Karpas-422 (cell line): ENCODE measurements around the gene ZNF462. TPM values are rescaled to one million over a fixed set of nuclear protein-coding genes. Genes with fewer than 3 reads are reported as not detected.

Experiments
- DNase-seq: peaks from one replicate; pipeline ENCODE4 v3.0.0-alpha.2; 2015
- H2AFZ ChIP-seq: fragments of 200-600 bp; sonication (generic); 2 replicates; pipeline ENCODE4 v1.6.1; 2014; ENCODE audit warnings: antibody characterized with exemption, low read length, mixed read lengths
- H3K27ac ChIP-seq: fragments of 200-600 bp; sonication (generic); 2 replicates; pipeline ENCODE4 v1.5.1; 2014; ENCODE audit warnings: mild to moderate bottlenecking, low read length, moderate library complexity
- H3K27me3 ChIP-seq: fragments of 200-600 bp; sonication (generic); 2 replicates; pipeline ENCODE4 v1.6.1; 2014; ENCODE audit warnings: low read length, mixed read lengths
- H3K36me3 ChIP-seq: fragments of 200-600 bp; sonication (generic); 2 replicates; pipeline ENCODE4 v1.6.1; 2014; ENCODE audit warnings: low read length, mixed read lengths; ENCODE audit not compliant: insufficient read depth
- H3K4me1 ChIP-seq: fragments of 200-600 bp; sonication (generic); 2 replicates; pipeline ENCODE4 v1.6.1; 2014; ENCODE audit warnings: mild to moderate bottlenecking, low read length, mixed read lengths
- H3K4me2 ChIP-seq: fragments of 200-600 bp; sonication (generic); 2 replicates; pipeline ENCODE4 v1.6.1; 2014; ENCODE audit warnings: low read length, low read depth, mild to moderate bottlenecking; ENCODE audit not compliant: poor library complexity, severe bottlenecking
- H3K4me3 ChIP-seq: fragments of 200-600 bp; sonication (generic); 2 replicates; pipeline ENCODE4 v1.5.1; 2014; ENCODE audit warnings: mild to moderate bottlenecking, antibody characterized with exemption, low read length, mixed read lengths
- H3K79me2 ChIP-seq: fragments of 200-600 bp; sonication (generic); 2 replicates; pipeline ENCODE4 v1.6.1; 2014; ENCODE audit warnings: mild to moderate bottlenecking, low read length, mixed read lengths
- H3K9ac ChIP-seq: fragments of 200-600 bp; sonication (generic); 2 replicates; pipeline ENCODE4 v1.6.0; 2014; ENCODE audit warnings: low read length
- H3K9me2 ChIP-seq: fragments of 200-600 bp; sonication (generic), shearing (Covaris generic); replicated peaks from 2 replicates; pipeline ENCODE4 v1.6.0; 2014; ENCODE audit warnings: mild to moderate bottlenecking, low read length, moderate library complexity; ENCODE audit not compliant: insufficient read depth
- H3K9me3 ChIP-seq: fragments of 300-700, 200-600 bp; sonication (generic); 2 replicates; pipeline ENCODE4 v1.6.1; 2014; ENCODE audit warnings: low read length, mixed read lengths
- H4K20me1 ChIP-seq: fragments of 200-600 bp; sonication (generic); 2 replicates; pipeline ENCODE4 v1.6.1; 2014; ENCODE audit warnings: mild to moderate bottlenecking, antibody characterized with exemption, low read length, low read depth; ENCODE audit not compliant: insufficient read depth
- total RNA-seq: library from RNA; depleted of rRNA; stranded (reverse); fragments of >200 nt; shearing (Covaris generic); gene quantifications from 2 replicates; pipeline ENCODE4 v1.2.3, GENCODE V29; 2014; ENCODE audit warnings: low replicate concordance

The ZNF462 gene
- total RNA-seq, 1 experiment from 2014 or later, result not detected

DNA sequence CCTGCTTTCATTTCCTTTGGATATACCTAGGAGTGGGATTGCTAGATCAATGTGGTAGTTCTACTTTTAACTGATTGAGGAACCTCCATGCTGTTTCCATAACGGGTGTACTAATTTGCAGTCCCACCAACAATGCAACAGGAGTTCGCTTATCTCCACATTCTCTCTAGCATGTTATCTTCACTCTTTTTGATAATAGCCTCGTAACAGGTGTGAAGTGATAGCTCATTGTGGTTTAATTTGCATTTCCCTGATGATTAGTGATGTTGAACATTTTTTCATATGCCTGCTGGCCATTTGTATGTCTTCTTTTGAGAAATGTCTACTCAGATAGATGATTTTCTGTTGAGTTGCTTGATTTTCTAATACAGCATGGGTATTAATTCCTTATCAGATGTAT lies 142.2 kb downstream of the ZNF462 start:
- no peak overlapping the region for H3K9ac ChIP-seq
- H3K79me2 ChIP-seq, result no peaks in the 10 kb centered on the region
- no peaks in the 10 kb centered on the region for H3K27me3 ChIP-seq
- peak; percentile 63 for DNase-seq
- H3K36me3 ChIP-seq, result no peaks in the 10 kb centered on the region
- no peaks in the 10 kb centered on the region for H3K9me2 ChIP-seq
- no peak overlapping the region for H3K27ac ChIP-seq
- H3K4me2 ChIP-seq, result peak overlapping the region; percentile 32
- H3K9me3 ChIP-seq, result no peaks in the 10 kb centered on the region
- H4K20me1 ChIP-seq, result no peaks in the 10 kb centered on the region
- no peak overlapping the region for H2AFZ ChIP-seq
- H3K4me1 ChIP-seq, result peaks cover 13% of the 10 kb centered on the region
- no peak overlapping the region for H3K4me3 ChIP-seq

DNA sequence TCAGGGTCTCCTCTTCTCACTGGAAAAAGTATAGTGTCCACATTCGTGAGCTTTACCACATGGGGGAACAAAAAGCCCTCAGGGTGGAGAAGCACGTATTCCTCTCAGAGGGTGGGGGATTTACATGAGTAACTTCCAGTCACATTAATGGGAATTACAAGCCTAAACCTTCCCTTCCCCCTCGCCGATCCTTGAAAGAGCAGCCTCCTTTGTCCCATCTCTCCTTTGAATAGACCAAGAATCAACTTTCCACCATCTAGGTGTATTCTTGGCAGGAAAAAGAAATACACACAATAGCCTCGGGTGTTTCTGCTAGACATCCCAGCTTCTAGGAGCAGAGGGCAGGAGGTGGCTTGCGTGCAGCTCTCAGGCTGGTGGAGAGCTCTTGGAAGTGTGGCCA lies 144.4 kb downstream of the ZNF462 start:
- no peaks in the 10 kb centered on the region for H3K9me3 ChIP-seq
- no peaks in the 10 kb centered on the region for H3K27me3 ChIP-seq
- H3K9ac ChIP-seq, result no peak overlapping the region
- no peaks in the 10 kb centered on the region for H4K20me1 ChIP-seq
- H3K79me2 ChIP-seq, result no peaks in the 10 kb centered on the region
- H3K4me2 ChIP-seq, result no peak overlapping the region
- peaks cover 13% of the 10 kb centered on the region for H3K4me1 ChIP-seq
- no peaks in the 10 kb centered on the region for H3K9me2 ChIP-seq
- no peak overlapping the region for H3K27ac ChIP-seq
- no peak overlapping the region for H2AFZ ChIP-seq
- no peak for DNase-seq
- no peak overlapping the region for H3K4me3 ChIP-seq
- no peaks in the 10 kb centered on the region for H3K36me3 ChIP-seq

- H2AFZ ChIP-seq, result no peak overlapping the region
- H3K4me2 ChIP-seq, result no peak overlapping the region
- no peak for DNase-seq
- no peak overlapping the region for H3K4me3 ChIP-seq
- no peaks in the 10 kb centered on the region for H3K79me2 ChIP-seq
- H3K9me3 ChIP-seq, result no peaks in the 10 kb centered on the region
- no peak overlapping the region for H3K9ac ChIP-seq
- H3K27ac ChIP-seq, result no peak overlapping the region
- no peaks in the 10 kb centered on the region for H3K27me3 ChIP-seq
- no peaks in the 10 kb centered on the region for H3K9me2 ChIP-seq
- no peaks in the 10 kb centered on the region for H3K36me3 ChIP-seq
- peaks cover 13% of the 10 kb centered on the region for H3K4me1 ChIP-seq
- no peaks in the 10 kb centered on the region for H4K20me1 ChIP-seq
Measured at GRCh38 chr9:107008011-107008410, 145.0 kb downstream of the ZNF462 start.

DNA sequence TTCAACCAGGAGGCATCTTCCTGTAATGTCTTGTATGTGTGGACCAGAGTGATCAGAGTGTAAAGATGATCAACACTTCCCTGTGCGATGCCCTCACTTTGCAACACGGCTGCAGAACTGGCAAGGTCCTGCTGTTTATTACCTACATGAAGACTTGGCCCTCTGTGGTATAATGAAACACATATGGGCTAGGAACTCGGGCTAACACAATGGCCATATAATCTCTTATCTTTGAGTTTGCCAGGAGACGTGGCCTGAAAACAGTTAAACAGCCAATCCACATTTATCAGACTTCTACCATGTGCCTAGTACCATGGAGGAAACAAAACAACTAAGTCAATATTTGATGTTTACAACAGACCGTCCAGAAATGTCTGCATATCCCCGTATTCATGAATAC lies 145.5 kb downstream of the ZNF462 start:
- no peak for DNase-seq
- no peak overlapping the region for H3K4me3 ChIP-seq
- H3K4me2 ChIP-seq, result no peak overlapping the region
- H3K4me1 ChIP-seq, result peaks cover 13% of the 10 kb centered on the region
- H4K20me1 ChIP-seq, result no peaks in the 10 kb centered on the region
- no peaks in the 10 kb centered on the region for H3K79me2 ChIP-seq
- H3K9ac ChIP-seq, result no peak overlapping the region
- no peak overlapping the region for H2AFZ ChIP-seq
- no peak overlapping the region for H3K27ac ChIP-seq
- no peaks in the 10 kb centered on the region for H3K27me3 ChIP-seq
- no peaks in the 10 kb centered on the region for H3K9me2 ChIP-seq
- no peaks in the 10 kb centered on the region for H3K36me3 ChIP-seq
- H3K9me3 ChIP-seq, result no peaks in the 10 kb centered on the region

- no peak overlapping the region for H2AFZ ChIP-seq
- DNase-seq, result no peak
- H3K27ac ChIP-seq, result no peak overlapping the region
- H3K4me1 ChIP-seq, result no peaks in the 10 kb centered on the region
- H3K27me3 ChIP-seq, result no peaks in the 10 kb centered on the region
- H3K9ac ChIP-seq, result no peak overlapping the region
- no peaks in the 10 kb centered on the region for H4K20me1 ChIP-seq
- H3K79me2 ChIP-seq, result no peaks in the 10 kb centered on the region
- H3K36me3 ChIP-seq, result no peaks in the 10 kb centered on the region
- H3K4me2 ChIP-seq, result no peak overlapping the region
- no peak overlapping the region for H3K4me3 ChIP-seq
- H3K9me2 ChIP-seq, result no peaks in the 10 kb centered on the region
- H3K9me3 ChIP-seq, result no peaks in the 10 kb centered on the region
Measured at GRCh38 chr9:107016383-107016782, 153.4 kb downstream of the ZNF462 start.

DNA sequence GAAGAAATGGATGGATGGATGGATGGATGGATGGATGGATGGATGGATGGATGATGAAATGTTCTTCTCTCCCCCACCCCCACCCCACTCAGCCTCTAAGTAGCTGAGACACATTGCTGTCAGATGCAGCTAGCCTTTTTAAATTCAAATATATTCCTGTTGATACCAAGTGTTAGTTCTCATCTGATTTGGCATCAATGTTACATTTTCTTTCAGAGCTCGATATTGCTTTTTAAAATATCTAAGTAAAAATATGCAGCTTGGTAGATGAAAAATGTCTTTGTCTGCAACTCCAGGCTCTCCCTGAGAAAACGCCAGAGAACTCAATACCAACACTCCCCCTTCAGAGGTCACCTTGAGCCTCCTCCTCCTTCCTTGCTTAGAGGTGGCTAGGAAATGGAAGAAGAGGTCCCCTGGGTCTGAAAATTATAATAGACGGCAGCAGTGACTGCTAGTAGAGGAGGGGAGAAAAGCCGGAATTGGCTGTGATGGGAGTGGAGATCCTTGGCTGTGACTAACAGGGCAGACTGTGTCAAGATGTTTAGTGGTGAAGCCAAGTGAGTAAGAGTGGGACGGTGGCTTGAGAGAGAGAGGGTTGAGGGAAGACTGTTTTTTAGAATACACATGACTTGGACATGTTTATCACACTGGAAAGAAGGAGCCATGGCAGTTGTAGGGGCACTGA lies 156.0 kb downstream of the ZNF462 start:
- H3K4me2 ChIP-seq, result no peak overlapping the region
- no peak overlapping the region for H3K4me3 ChIP-seq
- no peaks in the 10 kb centered on the region for H4K20me1 ChIP-seq
- no peak overlapping the region for H3K9ac ChIP-seq
- no peaks in the 10 kb centered on the region for H3K36me3 ChIP-seq
- H3K4me1 ChIP-seq, result no peaks in the 10 kb centered on the region
- H3K79me2 ChIP-seq, result no peaks in the 10 kb centered on the region
- no peaks in the 10 kb centered on the region for H3K9me3 ChIP-seq
- H3K27me3 ChIP-seq, result no peaks in the 10 kb centered on the region
- DNase-seq, result no peak
- no peak overlapping the region for H2AFZ ChIP-seq
- no peaks in the 10 kb centered on the region for H3K9me2 ChIP-seq
- no peak overlapping the region for H3K27ac ChIP-seq

- no peaks in the 10 kb centered on the region for H4K20me1 ChIP-seq
- H3K9ac ChIP-seq, result no peak overlapping the region
- no peaks in the 10 kb centered on the region for H3K9me2 ChIP-seq
- no peak overlapping the region for H2AFZ ChIP-seq
- no peaks in the 10 kb centered on the region for H3K4me1 ChIP-seq
- no peaks in the 10 kb centered on the region for H3K27me3 ChIP-seq
- no peak overlapping the region for H3K4me3 ChIP-seq
- DNase-seq, result no peak
- H3K9me3 ChIP-seq, result no peaks in the 10 kb centered on the region
- no peaks in the 10 kb centered on the region for H3K36me3 ChIP-seq
- no peaks in the 10 kb centered on the region for H3K79me2 ChIP-seq
- no peak overlapping the region for H3K4me2 ChIP-seq
- H3K27ac ChIP-seq, result no peak overlapping the region
Measured at GRCh38 chr9:107020040-107020530, 157.1 kb downstream of the ZNF462 start.

GRCh38 chr9:107024193-107024592 lies 161.2 kb downstream of the ZNF462 start:
- H4K20me1 ChIP-seq, result no peaks in the 10 kb centered on the region
- 0 out of 2 replicates have a peak, but pooled peaks cover 3% of the 10 kb centered on the region for H3K9me3 ChIP-seq
- no peak overlapping the region for H3K4me2 ChIP-seq
- no peak overlapping the region for H3K9ac ChIP-seq
- no peaks in the 10 kb centered on the region for H3K79me2 ChIP-seq
- no peak overlapping the region for H3K4me3 ChIP-seq
- H3K4me1 ChIP-seq, result no peaks in the 10 kb centered on the region
- no peaks in the 10 kb centered on the region for H3K9me2 ChIP-seq
- H2AFZ ChIP-seq, result no peak overlapping the region
- no peak for DNase-seq
- H3K36me3 ChIP-seq, result no peaks in the 10 kb centered on the region
- H3K27ac ChIP-seq, result no peak overlapping the region
- no peaks in the 10 kb centered on the region for H3K27me3 ChIP-seq
